IPS-15b (cell line): ENCODE measurements around the gene DCP2.

Experiments
- H3K27me3 ChIP-seq: one replicate; pipeline ENCODE4 v1.6.1; 2013; ENCODE audit warnings: low read length; ENCODE audit not compliant: control insufficient read depth, insufficient read depth
- H3K36me3 ChIP-seq: one replicate; pipeline ENCODE4 v1.6.1; 2013; ENCODE audit warnings: low read length; ENCODE audit not compliant: control insufficient read depth, insufficient read depth
- H3K4me1 ChIP-seq: one replicate; pipeline ENCODE4 v1.6.1; 2013; ENCODE audit warnings: mild to moderate bottlenecking, low read length; ENCODE audit not compliant: control insufficient read depth, insufficient read depth
- H3K4me3 ChIP-seq: one replicate; pipeline ENCODE4 v1.5.1; 2013; ENCODE audit warnings: low read depth, low read length
- H3K9ac ChIP-seq: one replicate; pipeline ENCODE4 v1.6.1; 2013; ENCODE audit warnings: low read depth, mild to moderate bottlenecking, low read length
- H3K9me3 ChIP-seq: one replicate; pipeline ENCODE4 v1.6.1; 2013; ENCODE audit warnings: mild to moderate bottlenecking, low read length; ENCODE audit not compliant: control insufficient read depth, insufficient read depth

DCP2 gene

DNA sequence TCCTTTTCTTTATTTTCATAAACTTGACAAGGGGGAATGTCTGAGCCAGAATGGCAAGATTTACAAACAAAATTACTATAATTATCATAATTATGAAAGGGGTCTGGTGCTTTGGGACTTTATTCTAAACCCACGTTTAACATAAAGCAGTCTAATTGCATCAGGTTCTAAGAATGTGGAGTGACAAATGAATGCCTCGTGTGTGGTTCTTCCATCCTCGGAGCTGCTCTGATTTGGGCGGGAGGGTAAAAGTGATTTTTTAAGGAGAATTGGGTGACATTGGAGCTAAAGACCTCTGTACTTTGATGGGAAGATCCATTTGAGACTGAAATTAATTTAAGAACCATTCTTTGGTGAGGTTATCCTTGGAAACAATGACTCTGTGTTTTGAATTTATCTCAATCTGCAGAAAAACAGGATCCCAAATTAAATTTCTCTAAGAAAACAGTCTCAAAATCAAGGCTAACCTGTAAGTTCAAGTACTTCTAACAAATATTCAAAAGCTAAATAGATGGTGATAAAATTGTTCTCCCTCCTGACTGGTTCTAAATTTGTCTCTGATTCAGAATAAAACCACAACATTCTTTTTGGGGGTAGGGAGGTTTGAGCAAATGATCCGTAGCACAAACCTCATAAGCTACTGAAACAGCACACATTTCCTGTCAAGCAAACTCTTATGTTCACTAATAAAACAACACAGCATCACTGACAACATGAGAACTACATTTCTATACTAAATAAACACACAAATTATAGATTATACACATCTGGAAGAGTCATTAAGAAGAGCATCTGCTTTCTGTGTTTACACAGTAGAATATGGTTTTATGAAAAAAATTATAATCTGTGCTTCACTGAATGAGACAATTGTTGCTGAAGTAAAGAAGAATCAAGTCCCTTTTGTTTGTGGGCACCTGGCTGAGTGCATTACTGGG is 85.5 kb downstream of the DCP2 start:
- Histone ChIP-seq H3K36me3 (no peaks in the 10 kb centered on the region), H3K9me3 (no peaks in the 10 kb centered on the region), H3K9ac (no peak overlapping the region), H3K27me3 (no peaks in the 10 kb centered on the region), H3K4me3 (no peak overlapping the region), H3K4me1 (no peaks in the 10 kb centered on the region)

DNA sequence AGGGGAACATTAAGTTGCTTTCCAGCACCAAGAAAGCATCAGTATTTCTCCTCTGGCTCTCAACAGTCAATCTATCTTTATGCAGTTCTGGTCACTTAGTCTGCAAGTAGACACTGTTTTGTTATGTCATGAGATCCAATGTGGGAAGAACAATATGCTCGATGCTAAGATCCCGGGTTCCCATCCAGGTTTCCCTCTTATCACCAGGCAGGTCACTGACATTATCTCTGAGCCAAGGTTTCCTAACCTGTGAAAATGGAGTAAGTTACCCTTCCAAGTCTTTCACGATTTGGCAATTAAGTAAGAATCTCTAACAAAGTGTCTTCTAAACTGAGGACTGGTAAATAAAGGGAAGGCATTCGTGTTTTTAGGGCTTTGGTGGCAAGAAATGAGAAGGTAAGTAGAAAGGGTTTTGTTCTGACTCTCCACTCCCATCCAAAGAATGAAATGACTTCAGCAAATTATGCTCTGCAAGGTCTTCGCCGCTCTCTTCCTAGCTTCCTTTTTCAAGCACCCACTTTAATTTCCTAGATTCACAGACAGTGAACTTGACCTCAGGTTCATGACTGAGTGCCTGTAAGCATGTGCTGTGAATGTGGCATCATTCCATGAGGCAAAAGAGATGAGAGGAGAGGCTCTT is 86.4 kb downstream of the DCP2 start:
- Histone ChIP-seq H3K36me3 (no peaks in the 10 kb centered on the region), H3K27me3 (no peaks in the 10 kb centered on the region), H3K9me3 (no peaks in the 10 kb centered on the region), H3K4me1 (no peaks in the 10 kb centered on the region), H3K4me3 (no peak overlapping the region), H3K9ac (no peak overlapping the region)

DNA sequence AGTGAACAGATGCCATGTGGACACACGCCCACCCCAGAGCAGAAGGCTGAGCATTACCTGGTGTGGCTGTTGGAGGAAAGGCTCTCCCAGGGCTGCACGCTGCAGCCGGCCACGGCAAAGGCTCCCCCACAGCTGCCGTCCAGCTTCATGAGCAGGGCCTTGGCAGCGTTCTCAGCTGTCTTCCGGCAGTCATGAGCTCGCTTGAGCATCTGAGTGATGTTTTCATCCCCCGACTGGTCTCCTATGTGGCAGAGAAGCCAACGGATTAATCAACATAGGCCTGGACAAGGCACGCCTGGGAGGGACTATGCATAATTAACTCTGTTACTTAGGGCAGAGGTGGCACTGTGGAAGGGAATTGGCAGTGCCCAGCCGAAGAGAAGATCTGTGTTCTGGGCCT is 87.3 kb downstream of the DCP2 start:
- Histone ChIP-seq H3K27me3 (no peaks in the 10 kb centered on the region), H3K4me1 (no peaks in the 10 kb centered on the region), H3K9ac (no peak overlapping the region), H3K9me3 (no peaks in the 10 kb centered on the region), H3K36me3 (no peaks in the 10 kb centered on the region), H3K4me3 (no peak overlapping the region)

DNA sequence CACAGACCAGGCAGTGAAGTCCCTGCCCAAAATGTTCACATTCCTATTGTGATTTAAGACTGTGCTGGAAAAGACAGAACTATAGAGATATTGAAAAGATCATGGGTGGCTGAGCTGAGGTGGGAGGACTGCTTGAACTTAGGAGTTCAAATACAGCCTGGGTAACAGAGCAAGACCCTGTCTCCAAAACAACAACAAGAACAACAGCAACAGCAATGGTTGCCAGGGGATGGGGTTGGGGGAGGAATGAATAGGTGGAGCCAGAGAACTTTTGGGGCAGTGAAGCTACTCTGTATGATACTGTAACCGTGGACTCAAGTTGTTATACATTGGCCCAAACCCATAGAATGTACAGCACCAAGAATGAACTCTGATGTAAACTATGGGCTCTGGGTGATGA is 88.2 kb downstream of the DCP2 start:
- Histone ChIP-seq H3K27me3 (no peaks in the 10 kb centered on the region), H3K36me3 (no peaks in the 10 kb centered on the region), H3K9ac (no peak overlapping the region), H3K4me1 (peaks cover under 1% of the 10 kb centered on the region), H3K9me3 (no peaks in the 10 kb centered on the region), H3K4me3 (no peak overlapping the region)

DNA sequence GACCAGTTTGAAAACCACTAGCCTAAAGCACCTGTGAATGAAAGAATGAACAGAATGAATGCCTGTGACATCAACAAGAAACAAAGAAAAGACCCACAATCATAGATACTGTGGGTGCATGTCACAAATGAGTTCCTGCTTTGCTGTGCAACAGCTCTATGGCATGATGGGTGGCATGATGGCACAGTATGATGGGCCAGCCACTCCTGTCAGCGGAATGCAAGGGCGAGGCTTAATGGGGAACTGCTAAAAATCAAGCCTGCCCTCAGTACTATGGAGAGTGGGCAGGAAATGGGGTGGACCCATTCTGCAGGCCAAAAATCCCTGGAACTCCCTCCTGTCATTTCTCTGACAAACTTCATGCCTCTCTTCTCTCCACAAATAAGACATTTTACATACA is 89.0 kb downstream of the DCP2 start:
- Histone ChIP-seq H3K36me3 (no peaks in the 10 kb centered on the region), H3K9me3 (no peaks in the 10 kb centered on the region)

DNA sequence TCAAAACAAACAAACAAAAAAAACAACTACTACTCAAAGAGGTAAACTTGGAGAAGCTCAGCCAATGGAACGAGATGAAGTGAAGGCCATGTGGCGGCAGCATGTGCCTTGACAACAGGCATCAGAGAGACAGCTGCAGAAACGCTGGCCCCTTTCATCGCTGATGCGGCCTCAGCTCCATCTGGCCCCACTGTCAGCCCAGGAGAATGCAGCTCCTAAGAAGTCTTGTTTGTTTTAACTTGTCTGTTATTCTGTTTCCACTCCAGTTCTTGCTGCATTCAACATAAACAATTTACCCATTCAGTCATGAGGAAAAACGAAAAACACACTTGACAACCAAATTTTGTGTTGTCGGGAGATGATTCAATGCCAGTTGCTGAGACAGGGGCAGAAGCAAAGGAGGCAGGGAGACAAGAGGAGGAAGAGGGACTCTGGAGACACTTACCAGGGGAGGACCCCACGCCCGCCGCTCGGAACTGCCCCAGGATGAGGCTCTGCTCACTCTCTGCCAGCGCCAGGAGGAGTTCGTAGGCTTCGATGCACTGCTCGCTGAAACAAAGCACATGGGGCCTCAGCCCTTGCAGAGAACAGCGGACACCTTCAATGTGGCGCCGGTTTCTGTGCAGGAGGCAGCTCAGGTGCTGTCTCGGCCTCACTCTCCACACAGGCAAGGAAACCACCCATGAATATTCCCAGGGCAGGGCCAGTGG is 91.2 kb downstream of the DCP2 start:
- peaks cover 2% of the 10 kb centered on the region for H3K27me3 ChIP-seq
- H3K4me3 ChIP-seq: no peak overlapping the region
- H3K36me3 ChIP-seq: no peaks in the 10 kb centered on the region
- no peaks in the 10 kb centered on the region for H3K9me3 ChIP-seq
- peaks cover 11% of the 10 kb centered on the region for H3K4me1 ChIP-seq
- no peak overlapping the region for H3K9ac ChIP-seq

More for the DNA sequence above, 89.0 kb downstream of the DCP2 start:
- H3K9ac ChIP-seq: no peak overlapping the region
- no peak overlapping the region for H3K4me3 ChIP-seq
- H3K27me3 ChIP-seq: no peaks in the 10 kb centered on the region
- peaks cover 4% of the 10 kb centered on the region for H3K4me1 ChIP-seq

DNA sequence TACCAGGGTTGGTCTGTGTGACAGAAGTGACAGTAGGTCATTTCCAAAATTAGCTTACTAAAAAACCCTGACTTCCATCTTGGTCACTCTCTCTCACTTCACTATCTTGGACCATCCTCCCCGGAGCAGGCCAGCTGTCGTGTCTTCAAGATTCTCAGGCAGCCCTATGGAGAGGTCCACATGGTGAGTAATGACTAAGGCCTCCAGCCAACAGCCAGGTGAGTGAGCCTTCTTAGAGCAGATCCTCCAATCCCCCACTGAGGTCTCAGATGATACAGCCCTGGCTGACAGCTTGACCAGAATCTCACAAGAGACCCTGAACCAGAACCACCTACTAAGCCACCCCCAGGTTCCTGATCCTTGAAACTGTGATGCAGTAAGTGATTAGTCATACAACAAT is 92.0 kb downstream of the DCP2 start:
- Histone ChIP-seq H3K27me3 (peaks cover 2% of the 10 kb centered on the region), H3K4me3 (no peak overlapping the region), H3K36me3 (no peaks in the 10 kb centered on the region), H3K9ac (no peak overlapping the region), H3K4me1 (peaks cover 11% of the 10 kb centered on the region), H3K9me3 (no peaks in the 10 kb centered on the region)
